AG04450 (cell line): ENCODE measurements around the gene SLC29A4. TPM values are rescaled to one million over a fixed set of nuclear protein-coding genes. Genes with fewer than 3 reads are reported as not detected.
"Not testable (repeated sequence)": the region's sequence is repeated elsewhere in the genome, so short reads cannot be mapped to it uniquely, and the experiment has no call there.

Source experiments
- CTCF ChIA-PET: fragments of 300-600, 350-600 bp; formaldehyde crosslinking; extraction: SDS; loops from one replicate; lab custom pipeline; 2022; ENCODE audit warnings: antibody characterized with exemption, inconsistent platforms; lab: Charles Lee
- POLR2A ChIA-PET: fragments of 350-600 bp; formaldehyde crosslinking; extraction: SDS; loops from one replicate; lab custom pipeline; 2021; ENCODE audit warnings: antibody characterized with exemption, inconsistent platforms; lab: Yijun Ruan, JAX
- DNase-seq: peaks from one replicate; pipeline ENCODE4 v3.0.0-alpha.2; 2011; ENCODE audit warnings: low read depth, low spot score
- H3K27ac ChIP-seq: one replicate; pipeline ENCODE4 v1.5.1; 2012; ENCODE audit warnings: low read depth, low read length, control low read depth
- H3K27me3 ChIP-seq: one replicate; pipeline ENCODE4 v1.6.0; 2012; ENCODE audit warnings: low read length; ENCODE audit not compliant: control insufficient read depth, insufficient read depth
- H3K4me3 ChIP-seq: 2 replicates; pipeline ENCODE4 v1.5.1; 2011; ENCODE audit warnings: mild to moderate bottlenecking, low read depth, low read length, control low read depth
- H3K9me3 ChIP-seq: 2 replicates; pipeline ENCODE4 v1.5.1; 2012; ENCODE audit warnings: low read length; ENCODE audit not compliant: control insufficient read depth, insufficient read depth
- polyA plus RNA-seq: library from polyadenylated mRNA; depleted of rRNA; stranded (reverse); fragments of >200 nt; gene quantifications from 2 replicates; pipeline ENCODE4 v1.2.3, GENCODE V29; 2011
- TF ChIP-seq, protein P1 (sequence below): IDR thresholded peaks from 2 replicates; pipeline ENCODE4 v1.5.1; 2011; ENCODE audit warnings: low read depth, low read length, control low read depth, inconsistent platforms

SLC29A4 gene
- polyA plus RNA-seq, 1 experiment, result 4.5 TPM

DNA sequence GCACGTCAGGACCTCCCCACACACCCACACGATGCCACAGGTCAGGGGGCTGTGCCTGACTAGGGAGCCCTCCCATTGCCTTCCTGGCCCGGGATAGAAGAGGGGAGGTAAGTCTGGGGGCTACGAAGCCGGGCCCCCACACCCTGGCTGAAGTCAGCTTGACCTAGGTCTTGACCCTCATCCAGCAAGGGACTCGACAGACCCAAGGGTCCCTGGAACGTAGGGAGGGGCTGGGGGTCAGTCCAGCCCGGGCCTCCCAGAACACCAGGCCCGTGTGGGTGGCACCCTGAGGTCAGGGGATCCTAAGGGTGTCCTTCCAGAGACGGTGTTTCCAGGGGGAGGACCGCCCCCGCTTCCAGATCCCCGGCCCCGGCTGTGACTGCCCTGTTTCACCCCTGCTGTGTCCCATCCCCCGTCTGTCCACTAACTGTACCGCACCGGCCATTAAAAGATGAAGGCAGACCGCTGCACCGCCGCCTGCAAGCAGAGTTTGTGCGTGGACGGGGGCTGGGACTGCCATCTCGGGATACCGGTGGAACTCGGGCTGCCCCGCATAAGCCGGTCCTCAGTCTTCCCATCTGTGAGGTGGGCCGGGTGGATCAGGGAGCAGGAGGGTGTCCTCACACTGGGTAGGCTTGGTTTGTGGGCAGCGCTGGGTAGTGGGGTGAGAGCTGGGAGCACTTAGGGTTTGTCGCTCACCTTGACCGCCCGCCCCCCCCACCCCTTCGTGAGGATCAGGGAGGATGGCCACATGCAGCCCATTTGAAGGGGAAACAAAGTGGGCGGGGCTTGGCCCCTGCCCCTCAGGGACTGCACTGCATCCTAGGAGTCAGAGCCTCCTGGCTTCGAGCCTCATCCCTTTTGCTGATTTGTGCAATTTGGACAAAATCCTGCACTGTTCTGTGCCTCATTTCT is 21.1 kb downstream of the SLC29A4 start:
- no peak overlapping the region for H3K4me3 ChIP-seq
- CTCF ChIA-PET, result no interaction called here
- TF ChIP-seq, protein P1, sequence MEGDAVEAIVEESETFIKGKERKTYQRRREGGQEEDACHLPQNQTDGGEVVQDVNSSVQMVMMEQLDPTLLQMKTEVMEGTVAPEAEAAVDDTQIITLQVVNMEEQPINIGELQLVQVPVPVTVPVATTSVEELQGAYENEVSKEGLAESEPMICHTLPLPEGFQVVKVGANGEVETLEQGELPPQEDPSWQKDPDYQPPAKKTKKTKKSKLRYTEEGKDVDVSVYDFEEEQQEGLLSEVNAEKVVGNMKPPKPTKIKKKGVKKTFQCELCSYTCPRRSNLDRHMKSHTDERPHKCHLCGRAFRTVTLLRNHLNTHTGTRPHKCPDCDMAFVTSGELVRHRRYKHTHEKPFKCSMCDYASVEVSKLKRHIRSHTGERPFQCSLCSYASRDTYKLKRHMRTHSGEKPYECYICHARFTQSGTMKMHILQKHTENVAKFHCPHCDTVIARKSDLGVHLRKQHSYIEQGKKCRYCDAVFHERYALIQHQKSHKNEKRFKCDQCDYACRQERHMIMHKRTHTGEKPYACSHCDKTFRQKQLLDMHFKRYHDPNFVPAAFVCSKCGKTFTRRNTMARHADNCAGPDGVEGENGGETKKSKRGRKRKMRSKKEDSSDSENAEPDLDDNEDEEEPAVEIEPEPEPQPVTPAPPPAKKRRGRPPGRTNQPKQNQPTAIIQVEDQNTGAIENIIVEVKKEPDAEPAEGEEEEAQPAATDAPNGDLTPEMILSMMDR, result no peak
- H3K9me3 ChIP-seq, result no peaks in the 10 kb centered on the region; the same call in 1 of the 2 replicates
- H3K27me3 ChIP-seq, result no peaks in the 10 kb centered on the region
- no peak overlapping the region for H3K27ac ChIP-seq
- POLR2A ChIA-PET, result interaction anchor here (0.7 kb wide), 1 partner anchor 20 kb away, joined by 3 read pairs; no protein-coding TSS in a partner anchor
- no peak for DNase-seq

DNA sequence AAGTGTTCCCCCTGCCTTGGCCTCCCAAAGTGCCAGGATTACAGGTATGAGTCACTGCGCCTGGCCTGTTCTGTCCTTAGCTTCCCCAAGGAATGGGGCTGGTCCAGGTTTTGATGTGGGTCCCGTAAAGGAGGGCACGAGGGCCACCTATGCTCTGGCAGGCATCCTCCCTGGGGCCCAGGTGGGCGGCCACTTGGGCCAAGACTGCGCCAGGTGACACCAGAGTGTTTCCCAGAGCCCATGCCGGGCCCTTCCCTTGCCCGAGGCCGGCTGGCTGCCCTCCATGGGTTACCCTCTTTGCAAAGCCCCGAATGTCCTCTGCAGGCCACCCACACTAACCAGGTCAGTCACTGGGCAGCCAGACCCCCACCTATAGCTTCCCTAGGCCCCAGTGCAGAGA is 22.3 kb downstream of the SLC29A4 start:
- H3K27me3 ChIP-seq, H3K4me3 ChIP-seq, CTCF ChIA-PET, POLR2A ChIA-PET, H3K9me3 ChIP-seq, H3K27ac ChIP-seq, DNase-seq: not testable (repeated sequence)

DNA sequence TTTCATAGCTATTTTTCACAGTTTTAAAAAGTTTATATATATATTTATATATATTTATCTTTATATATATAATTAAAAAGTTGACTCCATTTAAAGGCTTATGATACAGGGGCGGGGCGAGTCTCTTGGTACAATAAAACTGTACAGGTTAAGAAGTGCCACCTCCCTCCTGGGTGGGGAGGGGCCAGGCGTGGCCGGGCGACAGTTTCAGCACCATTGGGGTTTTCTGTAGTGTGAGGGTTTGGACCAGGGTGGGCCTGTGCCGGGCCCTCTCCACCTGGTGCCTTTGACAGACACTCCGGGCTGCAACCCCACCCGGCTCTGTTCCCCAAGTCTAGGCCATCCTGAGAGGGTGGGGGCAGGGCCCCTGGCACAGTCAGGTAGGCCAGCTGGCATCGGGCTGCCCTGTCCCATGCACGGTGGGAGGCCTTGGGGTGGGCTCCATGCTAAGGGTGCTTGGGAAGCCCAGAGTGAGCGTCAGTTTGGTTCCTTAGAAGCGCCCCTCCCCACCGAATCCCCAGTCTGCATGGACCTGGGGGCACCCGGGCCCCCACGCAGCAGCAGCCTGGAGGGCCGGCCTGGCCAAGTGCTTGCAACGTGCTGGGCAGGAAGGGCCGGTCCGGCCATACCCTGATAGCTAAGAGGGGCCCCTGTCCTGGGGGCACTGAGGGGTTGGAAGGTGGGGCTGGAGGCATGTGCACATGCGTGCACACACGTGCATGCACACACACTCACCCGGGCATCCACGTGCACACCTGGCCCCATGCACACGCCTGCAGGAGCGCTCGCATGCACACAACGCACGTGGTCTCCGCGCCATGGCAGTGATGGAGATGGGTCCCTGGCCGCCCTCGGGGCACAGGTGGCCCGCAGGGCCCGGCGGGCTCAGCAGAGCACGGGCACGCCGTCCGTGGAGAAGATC is 24.7 kb downstream of the SLC29A4 start:
- H3K27ac ChIP-seq, DNase-seq, H3K27me3 ChIP-seq, POLR2A ChIA-PET, CTCF ChIA-PET, H3K4me3 ChIP-seq, H3K9me3 ChIP-seq: not testable (repeated sequence)

DNA sequence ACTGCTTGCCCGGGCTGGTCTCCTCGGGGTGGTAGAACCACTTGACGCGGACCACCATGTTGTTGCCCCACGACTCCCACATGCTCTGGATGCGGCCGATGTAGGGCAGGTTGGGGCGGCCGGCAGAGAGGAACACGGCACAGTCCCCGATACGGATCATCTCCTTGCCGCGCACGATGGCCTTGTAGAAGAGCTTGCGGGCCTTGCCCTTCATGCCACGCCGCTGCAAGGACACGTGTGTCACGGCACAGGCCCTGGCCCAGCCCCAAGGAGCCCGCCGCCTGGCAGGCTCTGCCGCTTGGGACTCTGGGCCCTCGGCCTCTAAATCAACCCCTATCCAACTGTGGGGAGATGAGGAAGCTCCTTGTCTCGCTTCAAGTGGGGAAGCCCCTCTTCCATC is 26.4 kb downstream of the SLC29A4 start:
- TF ChIP-seq, protein P1, result no peak
- no peak overlapping the region for H3K27ac ChIP-seq
- no peak overlapping the region for H3K4me3 ChIP-seq
- DNase-seq, result no peak
- ChIA-PET POLR2A (no interaction called here), CTCF (interaction anchor here (1.2 kb wide), 1 partner anchor 69 kb away, joined by 3 read pairs; no protein-coding TSS in a partner anchor)
- no peaks in the 10 kb centered on the region for H3K27me3 ChIP-seq
- no peaks in the 10 kb centered on the region for H3K9me3 ChIP-seq

DNA sequence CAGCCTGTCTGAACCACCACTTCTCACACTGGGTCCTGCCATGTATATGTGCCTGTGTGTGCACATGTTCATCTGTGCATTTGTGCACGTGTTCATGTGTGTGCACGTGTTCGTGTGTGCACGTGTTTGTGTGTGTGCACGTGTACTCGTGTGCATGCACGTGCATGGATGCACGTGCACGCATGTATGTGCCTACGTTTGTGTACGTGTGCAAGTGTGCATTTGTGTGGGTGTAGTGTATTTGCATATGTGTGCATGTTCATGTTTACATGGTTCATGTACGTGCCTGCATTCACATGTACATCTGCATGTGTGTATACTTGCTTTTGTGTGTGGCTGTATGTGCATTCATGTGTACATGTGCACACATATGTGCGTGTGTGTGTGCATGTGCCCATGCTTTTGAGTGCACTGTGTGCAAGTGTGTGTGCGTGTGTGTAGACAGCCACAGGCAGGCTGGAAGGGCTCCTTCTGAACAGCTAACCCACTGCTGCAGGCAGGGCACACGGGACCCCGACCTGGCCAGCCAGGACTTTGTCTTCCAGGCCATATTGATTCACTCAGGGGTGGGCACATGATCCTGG is 28.2 kb downstream of the SLC29A4 start:
- no peak for DNase-seq
- H3K27ac ChIP-seq, result no peak overlapping the region
- CTCF ChIA-PET, result no interaction called here
- no peak overlapping the region for H3K4me3 ChIP-seq
- no peaks in the 10 kb centered on the region for H3K9me3 ChIP-seq
- TF ChIP-seq, protein P1, result no peak
- POLR2A ChIA-PET, result no interaction called here
- no peaks in the 10 kb centered on the region for H3K27me3 ChIP-seq

DNA sequence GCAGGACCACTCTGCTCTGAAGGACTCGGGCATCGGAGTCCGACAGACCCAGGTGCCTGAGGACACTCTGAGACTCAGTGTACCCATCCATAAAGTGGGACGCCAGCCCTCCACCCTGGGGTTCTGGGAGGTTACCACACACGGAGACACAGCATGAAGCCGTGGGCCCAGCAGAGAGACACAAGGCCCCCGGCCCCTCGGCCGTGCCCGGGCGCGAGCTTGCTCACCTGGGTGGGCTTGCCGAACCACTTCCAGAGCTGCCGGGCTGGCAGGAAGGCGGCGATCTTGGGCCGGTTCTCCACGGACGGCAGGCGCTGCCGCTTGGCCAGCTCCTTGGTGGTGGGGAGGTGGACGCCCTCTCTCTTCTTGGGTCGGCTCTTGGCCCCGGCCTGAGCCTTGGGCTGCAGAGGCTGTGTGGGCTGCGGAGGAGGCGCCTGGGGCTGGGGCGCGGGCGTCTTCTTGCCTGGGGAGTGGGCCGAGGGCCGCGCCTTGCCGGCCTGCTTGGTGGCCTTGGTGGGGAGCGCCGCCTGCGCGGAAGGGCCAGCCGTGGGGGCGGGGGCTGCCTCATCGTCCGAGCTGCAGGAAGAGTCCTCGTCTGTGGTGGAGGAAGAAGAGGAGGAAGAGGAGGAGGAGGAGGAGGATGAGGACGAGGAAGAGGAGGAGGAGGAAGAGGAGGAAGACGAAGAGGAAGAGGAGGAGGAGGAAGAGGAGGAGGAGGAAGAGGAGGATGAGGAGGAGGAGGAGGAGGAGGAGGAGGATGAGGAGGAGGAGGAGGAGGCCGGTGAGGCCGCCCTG is 29.7 kb downstream of the SLC29A4 start:
- POLR2A ChIA-PET, H3K27me3 ChIP-seq, CTCF ChIA-PET, H3K27ac ChIP-seq, H3K9me3 ChIP-seq, H3K4me3 ChIP-seq, DNase-seq: not testable (repeated sequence)

DNA sequence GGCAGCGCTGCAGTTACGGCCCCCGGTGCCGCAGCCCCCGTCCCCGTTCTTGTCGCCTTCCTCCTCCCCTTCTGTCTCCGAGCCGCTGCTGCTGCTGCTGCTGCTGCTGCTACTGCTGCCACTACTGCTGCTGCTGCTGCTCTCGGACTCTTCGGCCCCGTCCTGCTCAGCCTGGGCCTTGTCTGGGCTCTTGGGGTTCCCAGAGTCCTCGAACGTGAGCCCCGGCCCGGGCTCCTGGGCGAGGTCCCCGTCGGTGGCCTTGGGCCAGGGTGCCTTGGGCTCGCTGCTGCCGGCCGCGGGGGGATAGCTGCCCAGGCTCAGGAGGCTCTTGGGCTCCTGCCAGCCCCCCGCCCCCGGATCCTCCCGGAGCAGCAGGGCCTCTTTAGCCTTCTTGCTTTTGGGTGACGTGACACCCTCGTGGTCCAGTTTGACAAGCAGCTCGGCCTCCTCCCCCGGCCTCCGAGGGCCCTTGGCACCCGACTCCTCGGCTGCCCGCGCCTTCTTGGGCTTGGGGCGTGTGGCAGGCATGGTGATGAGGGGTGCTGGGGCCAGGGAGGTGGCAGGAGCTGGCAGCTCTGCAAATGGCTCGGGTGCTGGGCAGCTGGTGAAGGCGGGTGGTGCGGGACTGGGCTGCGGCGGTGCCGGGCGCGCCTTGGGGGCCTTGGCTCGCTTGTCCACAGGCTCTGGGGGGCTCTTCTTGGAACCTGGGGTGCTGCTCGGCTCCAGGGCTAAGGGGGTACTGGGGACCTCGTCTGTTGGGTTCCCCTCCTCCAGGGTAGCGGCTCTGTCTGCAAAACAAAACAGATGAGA is 30.5 kb downstream of the SLC29A4 start:
- CTCF ChIA-PET, H3K9me3 ChIP-seq, H3K27ac ChIP-seq, DNase-seq, POLR2A ChIA-PET, H3K4me3 ChIP-seq, H3K27me3 ChIP-seq: not testable (repeated sequence)
